Measurements from ENCODE around the gene MTURN.

MTURN gene

DNA sequence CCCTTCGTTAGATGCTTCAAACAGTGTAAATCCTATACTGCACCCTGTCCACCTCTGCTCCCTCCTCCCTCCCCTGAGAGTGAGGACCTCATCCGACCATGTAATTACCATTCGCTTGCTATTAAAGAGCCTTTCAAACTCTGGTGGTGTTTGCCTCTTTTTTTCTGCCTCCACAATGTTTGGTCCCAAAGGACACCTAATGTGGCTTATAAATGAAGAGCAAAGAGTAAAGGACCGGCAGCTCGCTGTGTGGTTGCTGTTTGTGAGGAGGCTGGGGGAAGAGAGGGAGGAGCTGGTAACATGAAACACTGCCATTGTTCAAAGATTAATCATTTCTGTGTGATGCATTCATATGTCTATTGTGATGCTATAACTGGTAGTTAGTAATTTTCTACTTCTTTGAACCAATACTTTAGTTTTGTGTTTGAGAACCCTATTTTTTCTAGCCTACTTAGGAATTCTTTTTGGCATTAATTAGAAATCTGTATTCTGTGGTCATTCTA lies 27.9 kb downstream of the MTURN start:
- peak; percentile 82 for DNase-seq (ENCODE audit: low read depth)

GRCh38 chr7:30163231-30163894 lies 28.6 kb downstream of the MTURN start:
- peak; percentile 17 for DNase-seq (ENCODE audit: low read depth)

GRCh38 chr7:30164567-30164966 lies 29.8 kb downstream of the MTURN start:
- DNase-seq (ENCODE audit: low read depth), result peak; percentile 83

- no peak for DNase-seq (ENCODE audit: low read depth)
Measured at GRCh38 chr7:30165590-30165989, 30.8 kb downstream of the MTURN start.

DNA sequence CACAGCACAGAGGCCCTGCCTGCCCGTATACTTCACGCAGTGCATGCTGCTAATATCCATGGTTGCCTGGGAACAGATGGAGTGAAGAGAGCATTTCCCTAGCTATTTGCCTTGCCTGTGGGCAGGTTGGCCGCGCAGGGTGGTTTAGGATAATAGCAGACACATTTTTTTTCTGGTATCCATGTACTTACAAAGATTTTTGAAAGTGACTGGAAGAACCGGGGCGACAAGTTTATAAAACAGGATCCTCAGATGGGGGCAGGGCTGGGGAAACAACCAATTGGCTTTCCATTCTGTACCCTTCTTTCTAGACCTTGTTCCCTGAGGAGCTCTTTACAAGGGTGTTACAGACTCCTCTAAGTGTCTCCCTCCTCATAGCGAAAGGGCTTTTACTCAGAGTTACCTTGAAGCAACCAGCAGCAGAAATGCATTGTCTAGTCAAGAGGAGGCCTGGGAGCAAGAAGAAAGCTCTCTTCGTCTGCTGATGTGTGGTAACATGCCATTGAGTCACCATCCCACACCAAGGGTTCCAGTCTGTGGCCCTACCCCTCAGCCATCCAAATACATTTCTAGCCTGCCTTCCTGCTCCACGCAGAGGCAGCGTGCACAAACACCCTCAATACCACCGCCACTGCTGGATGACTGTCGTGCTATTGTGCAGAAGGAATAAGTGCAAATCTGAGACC lies 31.5 kb downstream of the MTURN start:
- DNase-seq (ENCODE audit: low read depth), result no peak

DNA sequence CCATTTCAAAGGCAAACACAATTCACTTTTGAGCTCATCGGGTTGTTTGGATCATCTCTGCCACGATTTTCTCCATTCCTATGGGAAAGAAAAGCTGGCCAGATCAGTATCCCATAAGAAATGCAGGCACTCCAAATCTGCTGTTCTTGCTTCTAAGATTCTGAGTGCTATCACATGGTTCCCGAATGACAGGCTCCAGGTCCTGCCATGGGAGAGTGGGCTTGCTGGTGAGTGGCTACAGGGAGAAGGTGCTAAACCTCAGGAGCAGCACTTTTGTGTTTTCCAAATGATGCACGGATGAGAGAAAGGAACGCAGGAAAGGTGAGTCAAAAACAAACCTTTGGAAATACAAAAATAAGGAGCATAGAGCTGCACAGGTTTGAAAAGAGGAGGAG lies 32.1 kb downstream of the MTURN start:
- DNase-seq (ENCODE audit: low read depth), result no peak

DNA sequence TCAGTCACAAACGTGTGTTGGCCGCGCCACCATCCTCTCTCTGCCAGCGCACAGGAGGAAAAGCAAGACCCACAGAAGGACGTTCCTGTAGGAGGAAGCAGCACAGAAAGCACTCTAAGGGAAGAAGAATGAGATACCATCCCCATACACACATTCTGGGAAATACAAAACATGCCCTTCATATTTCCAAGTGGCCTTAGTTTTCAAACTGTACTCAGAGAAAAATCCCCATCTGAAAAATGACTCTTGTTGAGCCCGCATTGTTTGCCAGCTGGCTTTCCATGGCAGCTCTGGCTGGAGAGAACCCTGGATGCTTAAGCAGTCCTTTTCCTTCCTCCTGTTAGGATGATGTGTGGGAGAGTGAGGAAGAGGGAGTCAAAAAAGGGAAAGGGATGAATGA lies 33.1 kb downstream of the MTURN start:
- no peak for DNase-seq (ENCODE audit: low read depth)

DNA sequence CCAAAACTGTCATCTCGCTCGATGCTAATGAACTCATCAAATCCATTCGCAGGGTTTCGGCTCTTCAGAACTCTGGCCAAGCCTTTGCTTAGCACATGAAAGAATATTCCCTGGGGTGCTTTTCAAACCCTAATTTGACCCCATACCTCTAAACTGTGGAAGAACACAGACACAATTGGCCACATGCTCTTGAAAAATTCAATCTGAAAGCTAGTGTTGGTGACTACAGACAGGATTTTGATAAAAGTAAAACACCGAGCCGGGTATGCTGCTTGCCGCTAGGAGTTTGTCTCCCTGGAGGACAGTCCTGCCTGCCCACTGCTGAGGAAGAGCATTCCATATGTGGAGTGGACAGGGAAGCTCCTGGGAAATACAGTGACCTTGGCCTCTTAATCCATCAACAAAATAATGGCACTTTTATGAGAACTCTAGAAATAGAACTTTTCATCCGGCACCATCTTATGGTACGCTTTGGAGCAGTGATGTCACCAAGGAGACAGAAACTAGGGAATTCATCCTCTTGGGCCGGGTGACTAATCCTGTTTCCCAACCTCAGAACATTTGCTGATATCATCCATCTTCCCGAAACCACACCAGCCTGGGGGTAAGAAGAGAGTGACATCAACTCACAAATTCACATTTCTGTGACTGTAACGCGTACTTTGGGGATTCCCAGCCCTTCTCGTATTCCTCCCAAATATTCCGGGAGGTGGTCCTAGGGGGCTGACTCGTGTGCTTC lies 34.2 kb downstream of the MTURN start:
- DNase-seq (ENCODE audit: low read depth), result peak; percentile 96

DNA sequence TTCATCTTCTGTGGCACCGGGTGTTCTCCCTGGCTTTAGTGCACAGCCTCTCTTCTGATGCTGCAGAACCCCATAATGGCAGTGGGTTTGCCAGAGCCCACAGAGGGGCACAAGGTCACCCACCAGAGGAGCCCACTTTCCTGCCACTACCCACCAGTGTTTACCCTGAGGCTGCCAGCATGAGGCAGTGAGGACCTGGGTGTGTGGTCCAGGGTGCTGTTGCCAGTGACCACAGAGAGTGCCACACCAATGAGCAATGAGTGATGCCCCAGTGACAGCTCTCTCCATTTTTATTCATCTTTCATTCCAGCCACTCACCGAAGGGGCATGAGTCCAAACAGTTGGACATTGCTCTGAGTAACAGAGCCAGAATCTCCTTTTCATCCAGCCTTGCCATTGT lies 34.8 kb downstream of the MTURN start:
- DNase-seq (ENCODE audit: low read depth), result peak; percentile 72

DNA sequence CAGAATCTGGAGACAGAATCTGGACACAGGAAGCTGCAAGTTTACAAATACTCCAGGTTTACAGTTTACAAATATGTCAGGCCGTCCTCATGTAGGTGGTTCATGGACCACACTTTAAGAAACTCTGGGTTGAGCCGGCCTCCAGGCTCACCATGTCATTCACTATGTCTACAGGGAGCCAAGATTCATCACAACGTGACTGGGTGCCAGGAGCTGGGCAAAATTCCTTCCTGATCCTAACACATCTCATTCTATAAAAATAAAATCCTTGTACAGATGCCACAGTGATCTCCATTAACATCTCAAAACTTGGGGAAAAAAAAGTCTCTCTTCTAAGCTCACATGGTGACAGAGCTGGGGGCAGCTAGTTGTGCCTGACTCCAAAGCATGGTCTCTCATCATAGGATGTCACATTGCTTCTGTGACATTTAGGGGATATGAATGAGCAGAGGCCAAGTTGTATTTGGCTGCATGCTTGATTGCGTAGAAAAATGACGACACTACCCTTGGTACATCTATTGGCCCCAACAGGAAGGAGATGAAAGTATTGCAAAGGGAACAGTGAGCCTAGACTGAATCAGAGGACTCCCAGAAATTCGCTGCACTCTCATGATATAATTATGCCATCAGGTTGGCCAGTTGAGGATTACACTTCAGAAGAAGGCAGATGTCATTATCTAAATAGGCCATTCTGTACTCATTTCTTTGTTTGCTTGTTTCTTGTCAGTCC lies 35.9 kb downstream of the MTURN start:
- peak; percentile 19 for DNase-seq (ENCODE audit: low read depth)

DNA sequence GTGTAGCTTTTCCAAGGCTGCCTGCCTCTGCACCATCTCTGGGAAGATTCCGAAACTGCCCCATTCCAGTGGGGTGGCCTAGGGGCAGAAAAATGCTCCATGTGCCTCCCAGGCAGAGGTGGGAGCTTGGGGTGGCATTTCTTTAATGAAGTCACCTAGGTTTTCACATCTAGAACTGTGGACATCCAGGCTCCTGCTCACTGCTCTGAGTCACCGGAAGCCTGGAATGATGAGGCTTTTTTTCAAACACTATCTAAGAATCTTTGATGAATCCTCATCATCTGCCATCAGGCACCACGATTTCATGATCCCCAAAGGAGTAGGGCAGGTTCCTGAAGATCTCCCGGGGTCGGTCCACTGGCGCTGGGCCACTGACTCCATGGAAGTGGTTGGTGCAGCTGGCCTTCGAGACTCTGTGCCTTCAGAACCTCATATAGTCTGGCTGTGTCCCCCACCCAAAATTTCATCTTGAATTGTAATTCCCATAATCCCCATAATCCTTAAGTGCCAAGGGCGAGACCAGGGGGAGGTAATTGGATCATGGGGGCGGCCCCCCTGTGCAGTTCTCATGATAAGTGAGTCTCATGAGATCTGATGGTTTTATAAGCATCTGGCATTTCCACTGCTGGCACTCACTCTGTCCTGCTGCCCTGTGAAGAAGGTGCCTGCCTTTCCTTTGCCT lies 37.1 kb downstream of the MTURN start:
- peak; percentile 92 for DNase-seq (ENCODE audit: low read depth)

DNA sequence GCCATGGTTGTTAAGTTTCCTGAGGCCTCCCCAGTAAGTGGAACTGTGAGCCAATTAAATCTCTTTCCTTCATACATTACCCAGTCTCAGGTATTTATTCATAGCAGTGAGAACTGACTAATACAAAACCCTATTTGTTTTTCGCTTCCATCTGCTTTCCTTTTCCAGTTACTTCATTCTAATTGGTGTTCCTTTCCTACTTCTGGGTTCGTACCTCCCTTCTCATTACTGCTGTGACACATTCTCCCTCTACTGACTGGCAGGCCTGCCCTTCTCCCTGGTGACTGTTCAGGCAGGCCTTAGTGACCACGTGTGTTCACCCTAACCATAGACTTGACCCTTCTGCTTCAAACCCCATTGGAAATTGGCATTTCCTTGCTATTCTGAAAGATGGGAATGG lies 37.7 kb downstream of the MTURN start:
- peak; percentile 50 for DNase-seq (ENCODE audit: low read depth)

GRCh38 chr7:30173058-30173897 lies 38.5 kb downstream of the MTURN start:
- DNase-seq (ENCODE audit: low read depth), result peak; percentile 96

DNA sequence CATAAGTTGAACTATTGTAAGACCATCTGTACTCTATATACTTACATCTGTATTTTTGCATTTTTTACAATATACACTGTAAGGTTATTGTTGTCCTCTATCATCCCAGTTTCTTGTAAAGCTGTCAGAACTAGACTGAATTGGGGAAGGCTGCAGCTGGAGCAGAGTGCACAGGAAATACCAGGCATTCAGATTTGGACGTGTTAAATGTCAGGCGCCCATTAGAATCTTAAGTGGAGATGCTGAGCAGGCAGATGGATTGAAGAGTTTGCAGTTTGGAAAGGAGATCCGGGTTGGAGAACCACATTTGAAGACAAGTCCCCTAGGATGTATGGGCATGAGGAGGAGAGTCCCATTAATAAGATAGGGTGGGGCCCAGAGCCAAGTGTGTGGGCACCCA lies 40.4 kb downstream of the MTURN start:
- DNase-seq (ENCODE audit: low read depth), result no peak

GRCh38 chr7:30175636-30176147 lies 40.9 kb downstream of the MTURN start:
- DNase-seq (ENCODE audit: low read depth), result no peak

GRCh38 chr7:30176463-30177109 lies 41.8 kb downstream of the MTURN start:
- no peak for DNase-seq (ENCODE audit: low read depth)

- DNase-seq (ENCODE audit: low read depth), result no peak
Measured at GRCh38 chr7:30177186-30177585, 42.4 kb downstream of the MTURN start.

DNA sequence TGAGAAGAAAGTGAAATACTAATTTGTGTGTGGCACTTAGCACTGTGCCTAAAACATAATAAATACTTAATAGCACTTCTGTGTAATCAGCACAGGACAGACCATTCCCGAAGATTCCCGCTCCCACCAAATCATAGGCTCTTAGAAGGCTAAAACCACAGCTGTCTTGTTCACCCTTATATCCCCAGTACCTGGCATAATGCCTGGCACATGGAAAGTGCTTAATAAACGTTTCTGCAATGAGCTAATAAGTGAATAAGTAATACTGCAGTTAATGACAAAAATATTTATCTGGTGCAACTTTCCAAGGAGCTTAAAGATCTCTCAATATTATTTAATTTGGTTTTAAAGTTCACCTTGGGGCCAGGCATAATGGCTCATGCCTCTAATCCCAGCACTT lies 43.2 kb downstream of the MTURN start:
- DNase-seq (ENCODE audit: low read depth), result no peak

GRCh38 chr7:30178748-30179436 lies 44.1 kb downstream of the MTURN start:
- no peak for DNase-seq (ENCODE audit: low read depth)

Data from ELR (cell line).